Lower leg skin (tissue), 3 donors: ENCODE results near the gene ZP3.

Experiments
- CTCF ChIP-seq, 3 donors: fragments of 450-650 bp; IDR thresholded peaks; one replicate each; pipeline ENCODE4 v1.5.1; 2016; ENCODE audit warnings: antibody characterized with exemption in 3 of 3, mild to moderate bottlenecking in 3 of 3, moderate library complexity in 2 of 3
- POLR2A ChIP-seq, 2 donors: fragments of 450-650 bp; IDR thresholded peaks; one replicate each; pipeline ENCODE4 v1.6.1; 2016 to 2017; ENCODE audit warnings: antibody characterized with exemption in 2 of 2, mild to moderate bottlenecking in 1 of 2, moderate library complexity in 1 of 2

- no peak for TF ChIP-seq CTCF (IDR thresholded peaks at IDR 0.05)
- no peak for TF ChIP-seq POLR2A (IDR thresholded peaks at IDR 0.05)
Measured at GRCh38 chr7:76407718-76408117, 17.0 kb upstream of the ZP3 start.
